ENCODE data around the gene MSN. TPM values are rescaled to one million over a fixed set of nuclear protein-coding genes. Genes with fewer than 3 reads are reported as not detected.

MSN gene
- total and polyA plus RNA-seq, 2 experiments from 2014 or later: 268 to 281 TPM

DNA sequence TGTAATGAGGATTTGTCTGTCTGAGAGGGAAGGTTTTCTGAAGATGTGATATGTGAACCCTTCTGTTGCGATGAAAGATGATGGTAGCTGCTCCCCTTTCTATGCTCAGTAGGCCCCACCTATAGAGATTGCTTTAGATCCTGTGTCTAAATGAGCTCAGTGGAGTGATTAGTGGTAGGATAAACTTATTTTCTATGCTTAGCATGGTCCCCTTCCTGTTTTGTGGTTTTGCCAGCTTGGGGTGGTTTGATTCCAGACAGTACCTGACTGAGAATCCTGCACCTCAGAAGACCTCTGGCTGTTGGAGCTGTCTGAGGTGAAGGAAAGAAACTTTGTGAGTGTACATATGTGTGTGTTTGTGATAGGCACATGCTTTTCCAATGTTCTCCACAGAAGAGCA lies 17.7 kb downstream of the MSN start:
- Histone ChIP-seq H3K36me3 (ENCODE audit: low read depth) (0 out of 2 replicates have a peak, but pooled peaks cover 4% of the 10 kb centered on the region), H4K20me1 (ENCODE audit: insufficient read depth) (peaks cover 4% of the 10 kb centered on the region; the same call in 1 of the 2 replicates), H3K4me2 (ENCODE audit: unreplicated experiment) (no peak overlapping the region), H3K27me3 (replicated peaks; ENCODE audit: insufficient read depth) (no peaks in the 10 kb centered on the region), H2AFZ (no peak overlapping the region), H3K4me3 (no peak overlapping the region), H3K27ac (peak overlapping the region; percentile 3; the same call in 1 of the 2 replicates), H3K9me2 (ENCODE audit: insufficient read depth) (no peaks in the 10 kb centered on the region), H3K9ac (no peak overlapping the region), H3K79me2 (ENCODE audit: insufficient read depth) (peaks cover 98% of the 10 kb centered on the region), H3K9me3 (ENCODE audit: low read depth) (no peaks in the 10 kb centered on the region), H3K4me1 (ENCODE audit: insufficient read depth) (peaks cover 41% of the 10 kb centered on the region), H3F3A (ENCODE audit: insufficient read depth) (peaks cover 34% of the 10 kb centered on the region)
- WGBS, 2 experiments (ENCODE audit: low coverage in 1 of 2, low lambda C conversion rate in 2 of 2, missing lambda C conversion rate in 2 of 2): 100% methylated on average over 1 of the region's 1 CpG
- in situ Hi-C loops (cut with MboI): no loop called here
- no peak for DNase-seq
- TF ChIP-seq EZH2phosphoT487 (IDR thresholded peaks at IDR 0.05; ENCODE audit: insufficient read depth, low read depth) (no peak), EZH2 (IDR thresholded peaks at IDR 0.05; ENCODE audit: insufficient read depth, poor library complexity, severe bottlenecking) (no peak)

- Histone ChIP-seq H4K20me1 (ENCODE audit: insufficient read depth) (peaks cover 4% of the 10 kb centered on the region; the same call in 1 of the 2 replicates), H3K36me3 (ENCODE audit: low read depth) (0 out of 2 replicates have a peak, but pooled peaks cover 4% of the 10 kb centered on the region), H3K4me3 (no peak overlapping the region), H3K9ac (peak overlapping the region; percentile 42; the same call in 1 of the 2 replicates), H3K9me3 (ENCODE audit: low read depth) (no peaks in the 10 kb centered on the region), H3K4me2 (ENCODE audit: unreplicated experiment) (no peak overlapping the region), H3K27ac (peak overlapping the region; percentile 96), H3K9me2 (ENCODE audit: insufficient read depth) (no peaks in the 10 kb centered on the region), H3F3A (ENCODE audit: insufficient read depth) (peaks cover 35% of the 10 kb centered on the region), H3K27me3 (replicated peaks; ENCODE audit: insufficient read depth) (no peaks in the 10 kb centered on the region), H3K79me2 (ENCODE audit: insufficient read depth) (peaks cover 98% of the 10 kb centered on the region), H3K4me1 (ENCODE audit: insufficient read depth) (peaks cover 50% of the 10 kb centered on the region), H2AFZ (no peak overlapping the region)
- TF ChIP-seq EZH2phosphoT487 (IDR thresholded peaks at IDR 0.05; ENCODE audit: insufficient read depth, low read depth) (no peak), EZH2 (IDR thresholded peaks at IDR 0.05; ENCODE audit: insufficient read depth, poor library complexity, severe bottlenecking) (no peak)
- in situ Hi-C loops (cut with MboI): no loop called here
- DNase-seq: no peak
Measured at GRCh38 chrX:65686236-65686635, 18.8 kb downstream of the MSN start.

DNA sequence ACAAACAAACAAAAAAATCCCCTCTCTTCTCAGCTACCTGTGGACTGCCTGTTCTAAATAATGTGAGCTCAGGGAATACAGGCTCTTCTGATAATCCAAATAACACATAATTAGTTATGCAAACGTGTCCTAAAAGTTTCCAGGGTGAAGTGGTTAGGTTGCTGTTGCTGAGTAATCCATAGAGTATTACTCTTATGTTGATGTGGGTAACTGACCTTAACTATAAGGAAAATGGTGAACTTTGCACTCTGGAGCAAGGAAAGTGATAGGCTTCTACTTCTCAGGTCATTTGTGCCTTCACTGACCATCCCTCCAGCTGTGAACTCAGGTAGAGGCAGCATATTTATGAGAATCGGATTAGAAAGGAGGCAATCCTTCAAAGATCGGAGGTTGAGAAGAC lies 19.9 kb downstream of the MSN start:
- Histone ChIP-seq H3K36me3 (ENCODE audit: low read depth) (0 out of 2 replicates have a peak, but pooled peaks cover 4% of the 10 kb centered on the region), H3K27me3 (replicated peaks; ENCODE audit: insufficient read depth) (no peaks in the 10 kb centered on the region), H3F3A (ENCODE audit: insufficient read depth) (peaks cover 40% of the 10 kb centered on the region), H3K4me3 (no peak overlapping the region), H3K4me2 (ENCODE audit: unreplicated experiment) (peak overlapping the region; percentile 31), H3K27ac (peak overlapping the region; percentile 96), H3K9me2 (ENCODE audit: insufficient read depth) (no peaks in the 10 kb centered on the region), H2AFZ (no peak overlapping the region), H3K79me2 (ENCODE audit: insufficient read depth) (peaks cover 98% of the 10 kb centered on the region), H3K4me1 (ENCODE audit: insufficient read depth) (peaks cover 61% of the 10 kb centered on the region), H4K20me1 (ENCODE audit: insufficient read depth) (peaks cover 4% of the 10 kb centered on the region; the same call in 1 of the 2 replicates), H3K9me3 (ENCODE audit: low read depth) (no peaks in the 10 kb centered on the region), H3K9ac (peak overlapping the region; percentile 42)
- DNase-seq: no peak
- in situ Hi-C loops (cut with MboI): no loop called here
- no peak for TF ChIP-seq EZH2phosphoT487 (IDR thresholded peaks at IDR 0.05; ENCODE audit: insufficient read depth, low read depth)
- TF ChIP-seq EZH2 (IDR thresholded peaks at IDR 0.05; ENCODE audit: insufficient read depth, poor library complexity, severe bottlenecking): no peak
- 39 to 43% methylated on average over 3 of the region's 3 CpGs for WGBS, 2 experiments (ENCODE audit: low coverage in 1 of 2, low lambda C conversion rate in 2 of 2, missing lambda C conversion rate in 2 of 2)

- peaks cover 40% of the 10 kb centered on the region for H3F3A ChIP-seq (ENCODE audit: insufficient read depth)
- peak overlapping the region; percentile 53 for H3K4me2 ChIP-seq (ENCODE audit: unreplicated experiment)
- peaks cover 70% of the 10 kb centered on the region for H3K4me1 ChIP-seq (ENCODE audit: insufficient read depth)
- H3K9ac ChIP-seq: peak overlapping the region; percentile 44
- H3K36me3 ChIP-seq (ENCODE audit: low read depth): no peaks in the 10 kb centered on the region
- peaks cover 100% of the 10 kb centered on the region for H3K79me2 ChIP-seq (ENCODE audit: insufficient read depth)
- peak; percentile 78 for DNase-seq
- WGBS, 2 experiments (ENCODE audit: low coverage in 1 of 2, low lambda C conversion rate in 2 of 2, missing lambda C conversion rate in 2 of 2): 0 to 4% methylated on average over 3 of the region's 3 CpGs
- H3K27me3 ChIP-seq (replicated peaks; ENCODE audit: insufficient read depth): no peaks in the 10 kb centered on the region
- in situ Hi-C loops (cut with MboI): no loop called here
- H3K9me2 ChIP-seq (ENCODE audit: insufficient read depth): no peaks in the 10 kb centered on the region
- no peaks in the 10 kb centered on the region for H3K9me3 ChIP-seq (ENCODE audit: low read depth)
- peaks cover 4% of the 10 kb centered on the region; the same call in 1 of the 2 replicates for H4K20me1 ChIP-seq (ENCODE audit: insufficient read depth)
- peak overlapping the region; percentile 96 for H3K27ac ChIP-seq
- H3K4me3 ChIP-seq: no peak overlapping the region
- TF ChIP-seq EZH2 (IDR thresholded peaks at IDR 0.05; ENCODE audit: insufficient read depth, poor library complexity, severe bottlenecking): no peak
- no peak for TF ChIP-seq EZH2phosphoT487 (IDR thresholded peaks at IDR 0.05; ENCODE audit: insufficient read depth, low read depth)
- H2AFZ ChIP-seq: no peak overlapping the region
Measured at GRCh38 chrX:65688403-65688871, 21.0 kb downstream of the MSN start.

Data from GM23248 (cell line).